ENCODE results near the gene LRRC3.

DNA sequence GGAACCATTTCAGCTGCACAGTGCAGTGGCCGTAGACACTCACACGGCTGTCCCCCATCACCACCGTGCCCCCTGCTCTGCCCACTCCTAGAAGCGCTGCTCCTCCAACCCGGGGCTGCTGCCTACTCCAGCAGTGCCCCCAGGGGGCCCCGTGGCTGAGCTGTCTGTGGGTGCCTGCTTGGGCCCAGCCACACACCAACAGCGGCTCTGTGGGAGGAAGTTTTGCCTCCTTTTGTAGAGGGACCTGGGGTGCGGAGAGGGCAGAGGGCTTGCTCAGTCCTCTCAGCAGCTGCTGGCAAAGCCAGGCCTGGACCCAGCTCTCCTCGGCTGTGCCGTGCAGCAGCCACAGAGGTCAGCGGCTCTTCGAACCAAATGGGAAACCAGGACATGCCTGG lies 11.4 kb upstream of the LRRC3 start:
- TF ChIP-seq, protein P1, sequence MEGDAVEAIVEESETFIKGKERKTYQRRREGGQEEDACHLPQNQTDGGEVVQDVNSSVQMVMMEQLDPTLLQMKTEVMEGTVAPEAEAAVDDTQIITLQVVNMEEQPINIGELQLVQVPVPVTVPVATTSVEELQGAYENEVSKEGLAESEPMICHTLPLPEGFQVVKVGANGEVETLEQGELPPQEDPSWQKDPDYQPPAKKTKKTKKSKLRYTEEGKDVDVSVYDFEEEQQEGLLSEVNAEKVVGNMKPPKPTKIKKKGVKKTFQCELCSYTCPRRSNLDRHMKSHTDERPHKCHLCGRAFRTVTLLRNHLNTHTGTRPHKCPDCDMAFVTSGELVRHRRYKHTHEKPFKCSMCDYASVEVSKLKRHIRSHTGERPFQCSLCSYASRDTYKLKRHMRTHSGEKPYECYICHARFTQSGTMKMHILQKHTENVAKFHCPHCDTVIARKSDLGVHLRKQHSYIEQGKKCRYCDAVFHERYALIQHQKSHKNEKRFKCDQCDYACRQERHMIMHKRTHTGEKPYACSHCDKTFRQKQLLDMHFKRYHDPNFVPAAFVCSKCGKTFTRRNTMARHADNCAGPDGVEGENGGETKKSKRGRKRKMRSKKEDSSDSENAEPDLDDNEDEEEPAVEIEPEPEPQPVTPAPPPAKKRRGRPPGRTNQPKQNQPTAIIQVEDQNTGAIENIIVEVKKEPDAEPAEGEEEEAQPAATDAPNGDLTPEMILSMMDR (IDR thresholded peaks at IDR 0.05) = no peak
- TF ChIP-seq POLR2A (IDR thresholded peaks at IDR 0.05) = no peak

Measured in esophagus squamous epithelium (tissue), 4 donors.